Skeletal muscle tissue (tissue), 4 donors: ENCODE data around the gene TXNRD3. TPM values are rescaled to one million over a fixed set of nuclear protein-coding genes. Genes with fewer than 3 reads are reported as not detected.
A peak's percentile ranks its signal among the peaks of the same experiment; 100 is the strongest.

Source experiments
- H3K27ac ChIP-seq: one replicate; pipeline ENCODE4 v1.7.0; 2013; ENCODE audit warnings: mild to moderate bottlenecking, low read depth, low read length, inconsistent platforms
- H3K27me3 ChIP-seq, 3 donors: one replicate each; pipeline ENCODE4 v1.7.0; 2013; ENCODE audit warnings: low read length in 3 of 3; ENCODE audit not compliant: control insufficient read depth in 3 of 3, insufficient read depth in 3 of 3
- H3K36me3 ChIP-seq, 3 donors: one replicate each; pipeline ENCODE4 v1.7.0; 2013; ENCODE audit warnings: low read length in 3 of 3; ENCODE audit not compliant: control insufficient read depth in 3 of 3, insufficient read depth in 3 of 3
- H3K4me1 ChIP-seq, 3 donors: one replicate each; pipeline ENCODE4 v1.7.0; 2013; ENCODE audit warnings: low read length in 3 of 3, mild to moderate bottlenecking in 3 of 3; ENCODE audit not compliant: control insufficient read depth in 3 of 3, insufficient read depth in 3 of 3
- H3K4me3 ChIP-seq, 3 donors: one replicate each; pipeline ENCODE4 v1.7.0; 2013; ENCODE audit warnings: low read length in 3 of 3
- H3K9ac ChIP-seq, 3 donors: one replicate each; pipeline ENCODE4 v1.7.0; 2013; ENCODE audit warnings: low read length in 3 of 3, mild to moderate bottlenecking in 3 of 3, moderate library complexity in 2 of 3, low read depth in 1 of 3
- H3K9me3 ChIP-seq, 3 donors: one replicate each; pipeline ENCODE4 v1.7.0; 2013; ENCODE audit warnings: low read length in 3 of 3; ENCODE audit not compliant: control insufficient read depth in 3 of 3
- total RNA-seq: library from RNA; depleted of rRNA; stranded (reverse); fragments of >200 nt; gene quantifications from one replicate; pipeline ENCODE4 v1.2.3, GENCODE V29; 2014
- donor health status: Osteomylitis.

TXNRD3 gene
- total RNA-seq, 1 donor from 2014 or later = 16.2 TPM

GRCh38 chr3:126621171-126621570 lies 33.8 kb downstream of the TXNRD3 start:
- Histone ChIP-seq H3K4me1 (peaks cover 3 to 10% (median 6%) of the 10 kb centered on the region in 3 donors), H3K4me3 (no peak overlapping the region), H3K27me3 (no peaks in the 10 kb centered on the region), H3K36me3 (peaks cover under 1 to 4% (median 2%) of the 10 kb centered on the region in 3 donors), H3K27ac (peak overlapping the region; percentile 45), H3K9ac (no peak overlapping the region), H3K9me3 (no peaks in the 10 kb centered on the region)

- Histone ChIP-seq H3K27ac (no peak overlapping the region), H3K9me3 (no peaks in the 10 kb centered on the region), H3K27me3 (no peaks in the 10 kb centered on the region), H3K4me1 (peaks cover 3 to 10% (median 6%) of the 10 kb centered on the region in 3 donors), H3K4me3 (no peak overlapping the region), H3K36me3 (peaks cover 3 to 6% (median 4%) of the 10 kb centered on the region in 3 donors), H3K9ac (no peak overlapping the region)
Measured at GRCh38 chr3:126620738-126621137, 34.2 kb downstream of the TXNRD3 start.

- Histone ChIP-seq H3K9ac (no peak overlapping the region), H3K27ac (no peak overlapping the region), H3K9me3 (no peaks in the 10 kb centered on the region), H3K36me3 (peaks cover 2 to 10% (median 3%) of the 10 kb centered on the region in 3 donors), H3K4me3 (no peak overlapping the region), H3K4me1 (peaks cover 3 to 10% (median 6%) of the 10 kb centered on the region in 3 donors), H3K27me3 (no peaks in the 10 kb centered on the region)
Measured at GRCh38 chr3:126618760-126619159, 36.2 kb downstream of the TXNRD3 start.

- H3K27me3 ChIP-seq = no peaks in the 10 kb centered on the region
- no peak overlapping the region for H3K4me3 ChIP-seq
- H3K27ac ChIP-seq = no peak overlapping the region
- H3K36me3 ChIP-seq = peaks cover 3 to 10% (median 10%) of the 10 kb centered on the region in 3 donors
- H3K9me3 ChIP-seq = no peaks in the 10 kb centered on the region
- peaks cover 3 to 10% (median 6%) of the 10 kb centered on the region in 3 donors for H3K4me1 ChIP-seq
- H3K9ac ChIP-seq = no peak overlapping the region
Measured at GRCh38 chr3:126618021-126618420, 36.9 kb downstream of the TXNRD3 start.

- Histone ChIP-seq H3K4me1 (peaks cover 3 to 7% (median 3%) of the 10 kb centered on the region in 3 donors), H3K4me3 (no peak overlapping the region), H3K9me3 (no peaks in the 10 kb centered on the region), H3K27me3 (no peaks in the 10 kb centered on the region), H3K9ac (no peak overlapping the region), H3K36me3 (peaks cover 3 to 12% (median 10%) of the 10 kb centered on the region in 3 donors), H3K27ac (no peak overlapping the region)
Measured at GRCh38 chr3:126617571-126617970, 37.4 kb downstream of the TXNRD3 start.

- Histone ChIP-seq H3K9me3 (no peaks in the 10 kb centered on the region), H3K4me3 (no peak overlapping the region), H3K4me1 (peaks cover 0 to 6% (median 3%) of the 10 kb centered on the region in 3 donors), H3K27ac (no peak overlapping the region), H3K9ac (no peak overlapping the region), H3K27me3 (no peaks in the 10 kb centered on the region), H3K36me3 (peaks cover 3 to 14% (median 10%) of the 10 kb centered on the region in 3 donors)
Measured at GRCh38 chr3:126616931-126617330, 38.0 kb downstream of the TXNRD3 start.

- Histone ChIP-seq H3K4me1 (peaks cover 0 to 3% (median 0%) of the 10 kb centered on the region in 3 donors), H3K27ac (no peak overlapping the region), H3K27me3 (no peaks in the 10 kb centered on the region), H3K36me3 (peaks cover 13 to 42% (median 37%) of the 10 kb centered on the region in 3 donors), H3K4me3 (no peak overlapping the region), H3K9me3 (no peaks in the 10 kb centered on the region), H3K9ac (no peak overlapping the region)
Measured at GRCh38 chr3:126613479-126614188, 41.3 kb downstream of the TXNRD3 start.

GRCh38 chr3:126612479-126613205 lies 42.3 kb downstream of the TXNRD3 start:
- no peak overlapping the region for H3K9ac ChIP-seq

GRCh38 chr3:126609909-126610308 lies 45.0 kb downstream of the TXNRD3 start:
- Histone ChIP-seq H3K27ac (no peak overlapping the region), H3K36me3 (peaks cover 18 to 54% (median 54%) of the 10 kb centered on the region in 3 donors), H3K9ac (no peak overlapping the region), H3K4me3 (no peak overlapping the region), H3K4me1 (peaks cover 0 to 3% (median 0%) of the 10 kb centered on the region in 3 donors), H3K9me3 (no peaks in the 10 kb centered on the region), H3K27me3 (no peaks in the 10 kb centered on the region)

More at GRCh38 chr3:126612479-126613205, 42.3 kb downstream of the TXNRD3 start:
- H3K9me3 ChIP-seq = no peaks in the 10 kb centered on the region
- no peaks in the 10 kb centered on the region for H3K27me3 ChIP-seq
- H3K27ac ChIP-seq = no peak overlapping the region
- H3K4me1 ChIP-seq = peaks cover 0 to 3% (median 0%) of the 10 kb centered on the region in 3 donors
- peaks cover 14 to 46% (median 41%) of the 10 kb centered on the region in 3 donors for H3K36me3 ChIP-seq
- no peak overlapping the region for H3K4me3 ChIP-seq
